K562 (cell line): ENCODE measurements around the gene TESK2. TPM values are rescaled to one million over a fixed set of nuclear protein-coding genes. Genes with fewer than 3 reads are reported as not detected.

Experiments
- ARID3A ChIP-seq: IDR thresholded peaks from 2 replicates; pipeline ENCODE4 v1.6.1; 2012; ENCODE audit warnings: low read depth, low read length, improper control_type of control experiment, borderline replicate concordance
- BRD9 ChIP-seq: fragments of 450-650 bp; IDR thresholded peaks from 2 replicates; pipeline ENCODE4 v1.6.1; 2018; ENCODE audit warnings: low read depth; ENCODE audit not compliant: partially characterized antibody
- CBFB ChIP-seq: sonication (generic); formaldehyde crosslinking; IDR thresholded peaks from 2 replicates; pipeline ENCODE4 v1.4.0; 2020; ENCODE audit warnings: mild to moderate bottlenecking, missing genetic modification reagents
- CTCF ChIP-seq, 3 experiments: IDR thresholded peaks in 2 of 3; conservative IDR thresholded peaks in 1 of 3; 2 replicates each; pipeline ENCODE4 v1.5.1; 2011 to 2012; ENCODE audit warnings: low read length in 3 of 3, mild to moderate bottlenecking in 3 of 3, control low read depth in 2 of 3, improper control_type of control experiment in 1 of 3, inconsistent platforms in 1 of 3, low read depth in 1 of 3, mixed read lengths in 1 of 3, moderate library complexity in 1 of 3; ENCODE audit not compliant: insufficient read depth in 2 of 3
- ETV5 ChIP-seq: sonication (generic); formaldehyde crosslinking; IDR thresholded peaks from 2 replicates; pipeline ENCODE4 v1.4.0; 2020; ENCODE audit warnings: low read depth, mild to moderate bottlenecking, missing genetic modification reagents
- GABPB2 ChIP-seq: fragments of 250-450 bp; sonication (Bioruptor Pico); conservative IDR thresholded peaks from 2 replicates; pipeline ENCODE4 v1.5.1; 2021; ENCODE audit warnings: mild to moderate bottlenecking
- KDM5B ChIP-seq: fragments of 200-600 bp; sonication (generic); IDR thresholded peaks from 2 replicates; pipeline ENCODE4 v1.6.1; 2012; ENCODE audit warnings: low read depth, mild to moderate bottlenecking, moderate library complexity, low read length, control low read depth, inconsistent platforms; ENCODE audit not compliant: insufficient replicate concordance
- MBD2 ChIP-seq: sonication (generic); IDR thresholded peaks from 2 replicates; pipeline ENCODE4 v1.6.1; 2016; ENCODE audit warnings: low read depth, borderline replicate concordance
- PTTG1 ChIP-seq: fragments of 450-650 bp; IDR thresholded peaks from 2 replicates; pipeline ENCODE4 v1.6.1; 2016; ENCODE audit warnings: low read depth, mild to moderate bottlenecking, missing genetic modification characterization, missing compliant biosample characterization
- RBM17 ChIP-seq: fragments of 200-400 bp; formaldehyde crosslinking; IDR thresholded peaks from 2 replicates; pipeline ENCODE4 v1.6.1; 2017; ENCODE audit warnings: low read depth, mild to moderate bottlenecking, low read length, borderline replicate concordance
- SMARCA4 ChIP-seq: fragments of 450-650 bp; IDR thresholded peaks from 2 replicates; pipeline ENCODE4 v1.6.1; 2016
- SMARCE1 ChIP-seq: fragments of 450-650 bp; IDR thresholded peaks from 2 replicates; pipeline ENCODE4 v1.7.1; 2016; ENCODE audit warnings: mild to moderate bottlenecking
- SPI1 ChIP-seq: IDR thresholded peaks from 2 replicates; pipeline ENCODE4 v1.6.1; 2011; ENCODE audit warnings: low read depth, low read length, control low read depth, borderline replicate concordance
- UBTF ChIP-seq, 2 experiments: IDR thresholded peaks; 2 replicates each; pipeline ENCODE4 v1.6.1; 2012; ENCODE audit warnings: improper control_type of control experiment in 2 of 2, low read depth in 2 of 2, low read length in 2 of 2, borderline replicate concordance in 1 of 2
- ZNF124 ChIP-seq: sonication (generic); formaldehyde crosslinking; IDR thresholded peaks from 2 replicates; pipeline ENCODE4 v1.8.1; 2022; ENCODE audit warnings: missing genetic modification reagents
- ZNF316 ChIP-seq: fragments of 450-650 bp; IDR thresholded peaks from 2 replicates; pipeline ENCODE4 v1.6.1; 2016
- ZNF511 ChIP-seq: sonication (generic); formaldehyde crosslinking; IDR thresholded peaks from 2 replicates; pipeline ENCODE4 v1.8.0; 2022; ENCODE audit warnings: mild to moderate bottlenecking, missing genetic modification reagents
- ZNF592 ChIP-seq: fragments of 450-650 bp; IDR thresholded peaks from 2 replicates; pipeline ENCODE4 v1.6.1; 2017; ENCODE audit warnings: antibody characterized with exemption, mild to moderate bottlenecking
- polyA plus RNA-seq, 8 experiments: library from polyadenylated mRNA; depleted of rRNA in 4 of 8; stranded (reverse) in 5 of 8; unstranded in 3 of 8; fragments of >200 nt; fragmentation: Nextera tagmentation in 2 of 8; fragmentation: Illumina TruSeq in 1 of 8; extraction: Ambion mirVana in 2 of 8; extraction: Trizol in 1 of 8; gene quantifications; 2 replicates each; pipeline versions ENCODE4 v1.2.1 to v1.2.3, GENCODE V29; 2011 to 2014; ENCODE audit warnings: inconsistent platforms in 1 of 8, missing spikeins in 1 of 8
- total RNA-seq, 7 experiments: library from RNA; depleted of rRNA in 6 of 7; stranded (reverse); fragments of >200 nt in 6 of 7; fragmentation: Illumina TruSeq in 2 of 7; extraction: Trizol in 2 of 7; gene quantifications; 2 replicates each; pipeline versions ENCODE4 v1.2.1 to v1.2.3, GENCODE V29; 2011 to 2021; ENCODE audit warnings: low replicate concordance in 1 of 7

The TESK2 gene
- total and polyA plus RNA-seq, 9 of the 15 experiments (the other 6 are each of a cell fraction or from before 2014, with no cell fraction given), result 1.6 to 5.3 (median 3.7) TPM

GRCh38 chr1:45499415-45499769 lies 8.4 kb upstream of the TESK2 start (continued):
- 0 out of 6 replicates have a peak, but pooled peaks of 1 of the 3 experiments have one; percentile 7 for TF ChIP-seq CTCF (IDR thresholded peaks at IDR 0.05 in 2 of 3, conservative IDR thresholded peaks at IDR 0.05 in 1 of 3; ENCODE audit: insufficient read depth in 2 of 3, low read depth in 1 of 3, low read length in 3 of 3)
- no peak for TF ChIP-seq MBD2
- TF ChIP-seq BRD9, result peak; percentile 48
- TF ChIP-seq KDM5B, result no peak
- TF ChIP-seq ARID3A, result no peak
- TF ChIP-seq GABPB2 (CRISPR knock-in tag), result no peak
- TF ChIP-seq SPI1, result peak; percentile 68; the same call in 1 of the 2 replicates
- no peak for TF ChIP-seq ZNF592
- TF ChIP-seq ETV5, result peak; percentile 44; the same call in 1 of the 2 replicates
- TF ChIP-seq ZNF316, result no peak
- TF ChIP-seq PTTG1, result no peak
- no peak for TF ChIP-seq RBM17
- TF ChIP-seq SMARCE1, result peak; percentile 52; the same call in 1 of the 2 replicates
- peak; percentile 11; the same call in 1 of the 2 replicates for TF ChIP-seq ZNF511 (CRISPR knock-in tag)
- 0 out of 2 replicates have a peak, but pooled peaks have one; percentile 12 for TF ChIP-seq CBFB (CRISPR knock-in tag)
- TF ChIP-seq ZNF124 (CRISPR knock-in tag), result no peak
- TF ChIP-seq UBTF (IDR thresholded peaks at IDR 0.05; ENCODE audit: borderline replicate concordance in 1 of 2, low read depth in 2 of 2, low read length in 2 of 2), result no peak
- TF ChIP-seq SMARCA4, result peak; percentile 64
